GM21515 (cell line): ENCODE data around the gene CACFD1.
A peak's percentile ranks its signal among the peaks of the same experiment; 100 is the strongest.

Experiments used
- ATAC-seq: cut with Tn5 transposase; IDR thresholded peaks from one replicate; pipeline ENCODE4 v1.9.1; 2021; ENCODE audit not compliant: unreplicated experiment

Gene CACFD1

GRCh38 chr9:133463864-133464615, 4.3 kb downstream of the CACFD1 start:
- ATAC-seq = no peak

GRCh38 chr9:133464638-133465037, 4.9 kb downstream of the CACFD1 start:
- ATAC-seq = no peak

GRCh38 chr9:133465984-133466383, 6.2 kb downstream of the CACFD1 start:
- ATAC-seq = no peak

GRCh38 chr9:133467101-133467500, 7.3 kb downstream of the CACFD1 start:
- no peak for ATAC-seq

GRCh38 chr9:133468374-133468773, 8.6 kb downstream of the CACFD1 start:
- no peak for ATAC-seq

GRCh38 chr9:133468777-133469421, 9.1 kb downstream of the CACFD1 start:
- no peak for ATAC-seq

- no peak for ATAC-seq
These were observed 10.7 kb downstream of the CACFD1 start for GRCh38 chr9:133470427-133470924.

GRCh38 chr9:133470988-133471387, 11.2 kb downstream of the CACFD1 start:
- ATAC-seq = no peak

GRCh38 chr9:133471551-133472276, 11.9 kb downstream of the CACFD1 start:
- ATAC-seq = no peak

- no peak for ATAC-seq
These were observed 12.5 kb downstream of the CACFD1 start for GRCh38 chr9:133472277-133472645.

GRCh38 chr9:133472753-133473378, 13.1 kb downstream of the CACFD1 start:
- no peak for ATAC-seq

- no peak for ATAC-seq
These were observed 14.0 kb downstream of the CACFD1 start for GRCh38 chr9:133473743-133474142.

GRCh38 chr9:133474215-133474614, 14.4 kb downstream of the CACFD1 start:
- ATAC-seq = no peak

GRCh38 chr9:133474853-133475252, 15.1 kb downstream of the CACFD1 start:
- no peak for ATAC-seq

- no peak for ATAC-seq
These were observed 15.7 kb downstream of the CACFD1 start for GRCh38 chr9:133475292-133476012.

GRCh38 chr9:133476036-133476931, 16.5 kb downstream of the CACFD1 start:
- no peak for ATAC-seq

GRCh38 chr9:133476941-133477340, 17.2 kb downstream of the CACFD1 start:
- no peak for ATAC-seq

- no peak for ATAC-seq
These were observed 17.7 kb downstream of the CACFD1 start for GRCh38 chr9:133477461-133477860.

- ATAC-seq = peak; percentile 31
These were observed 18.4 kb downstream of the CACFD1 start for GRCh38 chr9:133477992-133478850.
